Activated CD8-positive, alpha-beta T cell treated with anti-CD3 and anti-CD28 coated beads, Interleukin-2, amount 10 ng/mL, durations not matched to agents 7 days and 5 days (primary cell): ENCODE results near the gene CACNG5. TPM values are rescaled to one million over a fixed set of nuclear protein-coding genes. Genes with fewer than 3 reads are reported as not detected.

ENCODE experiments used
- ATAC-seq: fragments of 150-1000 bp; cut with Tn5 transposase; one replicate; pipeline ENCODE4 v1.10.0; 2021; ENCODE audit warnings: moderate library complexity
- CTCF ChIA-PET: fragments of 350-600 bp; sonication (Branson Sonifier 250); formaldehyde crosslinking; loops from one replicate; lab custom pipeline; 2021; ENCODE audit warnings: antibody characterized with exemption; lab: Charles Lee
- POLR2A ChIA-PET: fragments of 350-600 bp; sonication (Branson Sonifier 250); formaldehyde crosslinking; loops from one replicate; lab custom pipeline; 2021; ENCODE audit warnings: antibody characterized with exemption; lab: Charles Lee
- DNase-seq: peaks from one replicate; pipeline ENCODE4 v3.0.0-alpha.2; 2020
- H3K27ac Mint-ChIP-seq: one replicate; pipeline ENCODE4 v1.8.0; 2021; ENCODE audit warnings: mild to moderate bottlenecking, mixed read lengths
- H3K27me3 Mint-ChIP-seq: one replicate; pipeline ENCODE4 v1.8.0; 2021; ENCODE audit warnings: low read depth, mixed read lengths
- H3K36me3 Mint-ChIP-seq: one replicate; pipeline ENCODE4 v1.8.0; 2021; ENCODE audit warnings: low read depth, mixed read lengths
- H3K4me1 Mint-ChIP-seq: one replicate; pipeline ENCODE4 v1.8.0; 2021; ENCODE audit warnings: low read depth, mixed read lengths
- H3K4me3 Mint-ChIP-seq: one replicate; pipeline ENCODE4 v1.8.0; 2021; ENCODE audit warnings: mild to moderate bottlenecking, mixed read lengths
- H3K9me3 Mint-ChIP-seq: one replicate; pipeline ENCODE4 v1.8.0; 2022; ENCODE audit warnings: mixed read lengths; ENCODE audit not compliant: insufficient read depth
- total RNA-seq, 2 experiments: library from RNA; stranded (reverse); gene quantifications; one replicate each; pipeline ENCODE4 v1.2.3, GENCODE V29; 2021

The CACNG5 gene
- total RNA-seq, result not detected

GRCh38 chr17:66834919-66835454 lies at the start of gene CACNG5:
TSS of gene CACNG5 (plus strand) at chr17:66835117. CDS start at chr17:66877333, 42,216 bp downstream.
- Mint-ChIP-seq H3K4me3 (no peak within 1 kb of the TSS), H3K9me3 (no peaks in the 10 kb centered on the region), H3K36me3 (no peaks in the 10 kb centered on the region), H3K4me1 (peaks cover 2% of the 10 kb centered on the region), H3K27ac (no peak within 1 kb of the TSS), H3K27me3 (peaks cover 51% of the 10 kb centered on the region)
- ATAC-seq (no peak), DNase-seq (no peak)
- CTCF ChIA-PET, result no interaction called here
- POLR2A ChIA-PET, result no interaction called here

DNA sequence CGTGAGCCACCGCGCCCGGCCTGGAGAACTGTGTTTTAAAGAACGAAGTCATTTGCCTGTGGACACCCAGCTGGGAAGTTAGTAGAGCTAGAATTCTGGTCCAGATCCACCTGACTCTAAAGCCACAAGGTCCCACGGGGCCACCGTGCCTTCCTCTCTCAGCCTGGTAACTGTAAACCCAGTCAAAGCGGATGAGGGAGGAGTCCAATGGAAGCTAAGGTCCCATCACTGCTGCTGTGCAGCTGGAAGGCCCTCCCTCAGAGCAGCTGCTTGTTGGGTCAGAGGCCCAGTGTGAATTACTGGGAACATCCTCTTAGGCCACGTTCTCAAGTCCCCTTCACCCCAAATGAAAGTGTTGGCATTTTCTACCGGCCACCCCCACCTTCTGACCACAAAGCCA lies 48.8 kb upstream of the CACNG5 start:
- no peaks in the 10 kb centered on the region for H3K9me3 Mint-ChIP-seq
- CTCF ChIA-PET, result no interaction called here
- no peak overlapping the region for H3K4me3 Mint-ChIP-seq
- no peaks in the 10 kb centered on the region for H3K27me3 Mint-ChIP-seq
- peaks cover 28% of the 10 kb centered on the region for H3K36me3 Mint-ChIP-seq
- DNase-seq (no peak), ATAC-seq (no peak)
- H3K4me1 Mint-ChIP-seq, result peaks cover 4% of the 10 kb centered on the region
- POLR2A ChIA-PET, result no interaction called here
- no peak overlapping the region for H3K27ac Mint-ChIP-seq

DNA sequence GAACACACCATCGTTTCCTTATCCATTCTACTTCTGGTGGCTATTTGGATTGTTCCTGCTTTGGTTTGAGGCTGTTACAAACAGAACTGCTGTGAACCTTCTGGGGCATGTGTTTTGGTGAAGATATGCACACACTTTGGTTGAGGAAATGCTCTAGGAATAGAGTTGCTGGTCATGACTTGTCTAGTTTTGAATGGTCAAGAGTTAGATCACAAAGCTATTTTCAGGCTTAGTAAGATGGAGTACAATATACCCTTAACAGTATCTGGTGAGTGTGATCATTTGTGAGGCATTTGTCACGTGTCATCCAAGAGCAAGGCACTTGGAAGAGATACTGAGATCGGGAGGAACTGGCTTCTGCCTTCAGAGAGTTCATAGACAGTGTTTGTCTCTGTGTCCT lies 47.0 kb upstream of the CACNG5 start:
- Mint-ChIP-seq H3K27ac (no peak overlapping the region), H3K9me3 (no peaks in the 10 kb centered on the region), H3K36me3 (peaks cover 39% of the 10 kb centered on the region), H3K27me3 (no peaks in the 10 kb centered on the region), H3K4me3 (no peak overlapping the region), H3K4me1 (peaks cover 9% of the 10 kb centered on the region)
- ChIA-PET CTCF (no interaction called here), POLR2A (no interaction called here)
- DNase-seq, result no peak
- ATAC-seq, result no peak

GRCh38 chr17:66789093-66789492 lies 45.8 kb upstream of the CACNG5 start:
- ATAC-seq, result no peak
- H3K27ac Mint-ChIP-seq, result no peak overlapping the region
- no peak overlapping the region for H3K4me3 Mint-ChIP-seq
- peaks cover 48% of the 10 kb centered on the region for H3K36me3 Mint-ChIP-seq
- DNase-seq, result no peak
- ChIA-PET CTCF (interaction anchor here (0.6 kb wide), 1 partner anchor 1116 kb away, joined by 4 read pairs; no protein-coding TSS in a partner anchor), POLR2A (no interaction called here)
- peaks cover 9% of the 10 kb centered on the region for H3K4me1 Mint-ChIP-seq
- no peaks in the 10 kb centered on the region for H3K27me3 Mint-ChIP-seq
- no peaks in the 10 kb centered on the region for H3K9me3 Mint-ChIP-seq

DNA sequence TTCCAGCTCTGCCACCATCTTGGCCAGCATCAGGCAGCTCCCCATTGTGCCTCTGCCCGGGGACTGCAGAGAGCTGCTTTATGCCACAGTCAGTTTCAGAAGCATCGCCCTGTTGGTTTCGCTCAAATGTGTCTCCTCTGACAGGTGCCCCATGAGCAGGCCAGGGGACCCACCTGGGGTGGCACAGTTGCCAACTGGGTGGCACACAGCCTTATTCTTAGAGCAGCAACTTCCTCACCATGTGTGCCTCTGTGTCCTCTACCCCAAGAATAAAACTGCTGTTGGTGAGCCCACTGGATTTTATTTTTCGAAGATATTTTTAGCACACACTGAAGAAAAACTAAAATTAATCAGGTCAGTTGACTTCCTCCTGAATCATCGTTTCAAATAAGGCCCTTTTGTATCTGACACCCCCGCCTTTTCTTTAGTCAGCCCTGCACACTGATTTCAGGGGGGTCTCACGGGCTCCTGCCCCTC lies 44.9 kb upstream of the CACNG5 start:
- CTCF ChIA-PET, result no interaction called here
- no peak overlapping the region for H3K27ac Mint-ChIP-seq

GRCh38 chr17:66790501-66791061 lies 44.3 kb upstream of the CACNG5 start:
- ATAC-seq (no peak), DNase-seq (no peak)
- H3K27me3 Mint-ChIP-seq, result no peaks in the 10 kb centered on the region
- H3K9me3 Mint-ChIP-seq, result no peaks in the 10 kb centered on the region
- ChIA-PET POLR2A (no interaction called here), CTCF (no interaction called here)
- H3K36me3 Mint-ChIP-seq, result peaks cover 55% of the 10 kb centered on the region
- H3K4me3 Mint-ChIP-seq, result no peak overlapping the region
- peaks cover 9% of the 10 kb centered on the region for H3K4me1 Mint-ChIP-seq
- no peak overlapping the region for H3K27ac Mint-ChIP-seq

More for the DNA sequence above, 44.9 kb upstream of the CACNG5 start:
- H3K27me3 Mint-ChIP-seq, result no peaks in the 10 kb centered on the region
- H3K36me3 Mint-ChIP-seq, result peaks cover 51% of the 10 kb centered on the region
- DNase-seq (no peak), ATAC-seq (no peak)
- peaks cover 9% of the 10 kb centered on the region for H3K4me1 Mint-ChIP-seq
- H3K4me3 Mint-ChIP-seq, result no peak overlapping the region
- H3K9me3 Mint-ChIP-seq, result no peaks in the 10 kb centered on the region
- POLR2A ChIA-PET, result no interaction called here

DNA sequence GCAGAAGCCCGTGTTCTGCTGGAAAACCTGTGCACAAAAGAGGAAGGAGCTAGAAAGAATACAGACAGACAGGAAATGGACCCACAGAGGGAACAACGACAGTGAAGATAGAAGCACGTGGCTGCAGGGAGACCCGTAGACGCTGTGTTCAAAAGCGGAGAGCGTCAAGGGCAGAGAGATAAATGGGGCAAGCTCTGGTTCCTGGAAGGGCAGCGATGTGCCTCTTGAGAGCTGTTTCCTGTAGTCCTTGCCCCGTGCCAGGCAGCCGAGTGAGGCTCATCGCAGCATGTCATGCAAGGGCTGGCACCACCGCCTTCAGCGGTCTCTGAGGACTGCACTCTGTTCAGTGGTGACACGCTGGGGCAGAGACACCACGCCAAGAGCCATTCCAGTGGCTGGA lies 43.6 kb upstream of the CACNG5 start:
- Mint-ChIP-seq H3K4me3 (no peak overlapping the region), H3K4me1 (peaks cover 9% of the 10 kb centered on the region), H3K27ac (peak overlapping the region; percentile 10), H3K9me3 (no peaks in the 10 kb centered on the region), H3K27me3 (no peaks in the 10 kb centered on the region), H3K36me3 (peaks cover 63% of the 10 kb centered on the region)
- CTCF ChIA-PET, result interaction anchor here (0.7 kb wide), 1 partner anchor 22 kb away, joined by 3 read pairs; no protein-coding TSS in a partner anchor
- no peak for DNase-seq
- ATAC-seq, result no peak
- POLR2A ChIA-PET, result no interaction called here

DNA sequence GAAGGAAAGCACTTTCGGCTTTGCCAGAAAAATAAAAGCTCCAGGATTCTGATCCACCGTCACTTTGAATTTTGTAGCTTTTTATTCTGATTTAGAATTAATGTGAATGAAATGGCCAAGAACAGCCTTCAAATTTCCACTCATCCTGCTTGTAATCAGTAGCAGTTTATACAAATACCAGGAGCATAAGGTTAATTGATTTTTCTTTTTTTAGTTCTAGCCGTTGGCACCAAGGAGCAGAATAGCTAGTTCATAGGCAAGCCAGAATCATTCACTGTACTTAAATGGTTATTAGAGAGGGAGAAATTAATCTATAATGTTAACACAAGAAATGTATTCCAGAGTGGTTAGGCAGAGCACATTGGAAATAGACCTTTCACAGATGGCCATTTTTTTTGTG lies 41.1 kb upstream of the CACNG5 start:
- ChIA-PET CTCF (no interaction called here), POLR2A (no interaction called here)
- DNase-seq (no peak), ATAC-seq (no peak)
- H3K36me3 Mint-ChIP-seq, result peaks cover 63% of the 10 kb centered on the region
- H3K4me3 Mint-ChIP-seq, result no peak overlapping the region
- no peaks in the 10 kb centered on the region for H3K9me3 Mint-ChIP-seq
- H3K4me1 Mint-ChIP-seq, result peaks cover 9% of the 10 kb centered on the region
- no peaks in the 10 kb centered on the region for H3K27me3 Mint-ChIP-seq
- no peak overlapping the region for H3K27ac Mint-ChIP-seq

DNA sequence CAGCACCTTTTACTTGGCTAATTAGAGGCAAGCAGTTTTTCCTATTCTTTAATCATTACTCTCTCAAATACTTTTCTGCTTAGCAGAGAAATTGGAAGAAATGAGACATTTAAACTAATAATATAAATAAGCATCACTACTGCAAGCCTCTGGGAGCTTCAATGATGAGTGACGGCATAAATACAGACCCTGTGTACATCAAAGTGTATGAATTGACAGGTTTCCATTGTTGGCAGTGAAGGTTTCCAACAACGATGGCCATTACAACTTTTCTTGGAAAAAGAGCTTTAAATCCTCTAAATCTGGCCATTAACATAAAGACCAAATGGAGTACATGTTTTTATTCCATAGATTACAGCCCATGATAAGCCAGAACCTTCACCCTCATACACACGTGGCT lies 39.4 kb upstream of the CACNG5 start:
- ChIA-PET POLR2A (no interaction called here), CTCF (interaction anchor here (1.2 kb wide), 1 partner anchor 10 kb away, joined by 3 read pairs; no protein-coding TSS in a partner anchor)
- ATAC-seq (no peak), DNase-seq (no peak)
- no peak overlapping the region for H3K27ac Mint-ChIP-seq
- H3K27me3 Mint-ChIP-seq, result no peaks in the 10 kb centered on the region
- peaks cover 62% of the 10 kb centered on the region for H3K36me3 Mint-ChIP-seq
- H3K9me3 Mint-ChIP-seq, result no peaks in the 10 kb centered on the region
- peaks cover 9% of the 10 kb centered on the region for H3K4me1 Mint-ChIP-seq
- no peak overlapping the region for H3K4me3 Mint-ChIP-seq

DNA sequence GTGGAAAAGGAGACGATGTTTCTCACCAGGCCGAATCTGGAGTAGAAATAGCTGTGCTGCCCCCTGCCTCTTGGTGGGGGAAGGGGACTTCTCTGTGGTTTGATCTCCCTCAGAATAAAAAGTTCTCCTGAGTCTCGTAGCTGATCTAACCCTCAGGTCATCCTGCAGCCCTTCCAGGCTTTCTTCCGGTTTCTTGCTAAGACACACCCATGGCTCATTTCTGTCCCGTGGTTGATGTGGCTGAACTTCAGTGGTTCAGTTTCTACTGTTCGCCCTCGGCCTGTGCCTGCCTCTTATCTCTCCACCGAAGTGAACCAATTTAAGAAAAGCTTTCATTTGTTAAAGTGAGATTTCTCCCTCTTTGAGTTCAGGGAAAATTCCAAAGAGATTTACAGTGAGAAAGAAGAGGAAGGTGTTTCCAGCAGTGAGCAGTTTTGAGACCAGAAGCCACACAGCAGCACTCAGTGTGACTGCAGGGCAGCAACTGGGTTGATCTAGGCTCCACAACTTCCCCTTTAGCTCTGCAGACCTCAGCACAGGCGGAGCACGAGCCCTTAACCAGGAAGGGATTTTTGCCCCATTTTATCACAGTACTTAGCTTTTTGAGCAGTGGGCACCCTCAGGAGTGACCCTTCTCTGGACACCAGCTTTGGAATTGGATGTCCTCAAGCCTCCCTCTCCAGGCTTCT lies 34.9 kb upstream of the CACNG5 start:
- no peaks in the 10 kb centered on the region for H3K27me3 Mint-ChIP-seq
- H3K36me3 Mint-ChIP-seq, result peaks cover 56% of the 10 kb centered on the region
- H3K4me1 Mint-ChIP-seq, result no peaks in the 10 kb centered on the region
- POLR2A ChIA-PET, result no interaction called here
- peak overlapping the region; percentile 12 for H3K4me3 Mint-ChIP-seq
- no peak for DNase-seq
- no peak for ATAC-seq
- H3K27ac Mint-ChIP-seq, result peak overlapping the region; percentile 67
- no peaks in the 10 kb centered on the region for H3K9me3 Mint-ChIP-seq
- CTCF ChIA-PET, result no interaction called here

DNA sequence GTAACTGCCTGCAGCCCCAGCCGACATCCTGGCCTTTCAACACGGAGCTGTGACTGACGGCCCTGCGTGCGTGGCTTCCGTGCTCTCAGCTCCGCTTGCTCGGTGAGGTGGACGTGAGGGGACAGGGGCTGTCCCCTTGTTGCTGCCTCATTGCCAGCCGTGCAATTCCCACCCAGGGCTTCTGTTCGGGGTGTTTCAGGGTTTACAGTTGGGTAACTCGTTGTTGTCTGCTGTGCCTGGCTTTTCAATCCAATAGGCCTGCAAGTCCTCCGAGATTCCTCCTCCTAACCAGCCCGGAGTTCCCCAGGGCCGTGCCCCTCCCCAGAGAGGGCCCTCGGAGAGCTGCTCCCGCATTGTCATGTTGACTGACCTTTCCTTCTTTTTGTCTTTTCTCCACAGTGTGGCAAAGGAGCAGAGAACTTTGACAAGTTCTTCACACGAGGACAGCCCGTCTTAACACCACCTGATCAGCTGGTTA lies 31.4 kb upstream of the CACNG5 start:
- Mint-ChIP-seq H3K27ac (no peak overlapping the region), H3K27me3 (no peaks in the 10 kb centered on the region), H3K4me1 (peaks cover 16% of the 10 kb centered on the region), H3K4me3 (no peak overlapping the region), H3K9me3 (no peaks in the 10 kb centered on the region), H3K36me3 (peaks cover 38% of the 10 kb centered on the region)
- POLR2A ChIA-PET, result no interaction called here
- DNase-seq (no peak), ATAC-seq (no peak)
- CTCF ChIA-PET, result no interaction called here

DNA sequence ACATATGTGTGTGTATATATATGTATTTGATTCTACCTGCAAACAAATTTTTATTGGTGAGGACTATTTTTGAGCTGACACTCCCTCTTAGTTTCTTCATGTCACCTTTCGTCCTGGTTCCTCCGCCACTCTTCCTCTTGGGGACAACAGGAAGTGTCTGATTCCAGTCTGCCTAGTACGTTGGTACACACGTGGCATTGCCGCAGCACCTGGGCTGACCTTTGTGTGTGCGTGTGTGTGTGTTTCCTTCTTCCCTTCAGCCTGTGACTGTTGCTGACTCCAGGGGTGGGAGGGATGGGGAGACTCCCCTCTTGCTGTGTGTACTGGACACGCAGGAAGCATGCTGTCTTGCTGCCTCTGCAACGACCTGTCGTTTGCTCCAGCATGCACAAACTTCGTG lies 29.4 kb upstream of the CACNG5 start:
- peaks cover 16% of the 10 kb centered on the region for H3K4me1 Mint-ChIP-seq
- no peak overlapping the region for H3K4me3 Mint-ChIP-seq
- no peak for DNase-seq
- H3K27me3 Mint-ChIP-seq, result no peaks in the 10 kb centered on the region
- peak overlapping the region; percentile 14 for H3K27ac Mint-ChIP-seq
- ATAC-seq, result no peak
- ChIA-PET CTCF (interaction anchor here (1.0 kb wide), 1 partner anchor 9 kb away, joined by 3 read pairs; no protein-coding TSS in a partner anchor), POLR2A (no interaction called here)
- peaks cover 33% of the 10 kb centered on the region for H3K36me3 Mint-ChIP-seq
- no peaks in the 10 kb centered on the region for H3K9me3 Mint-ChIP-seq
